Left ventricle myocardium superior (tissue), 1 donor: ENCODE results near the gene HNRNPUL1. TPM values are rescaled to one million over a fixed set of nuclear protein-coding genes. Genes with fewer than 3 reads are reported as not detected.

Experiments
- total RNA-seq: library from RNA; stranded (reverse); fragmentation: NEBNext Ultra II Directional; extraction: Animal tissue kit (Norgen Biotek cat#: 25700); gene quantifications from one replicate; pipeline ENCODE4 v1.2.1, GENCODE V29; 2021
- donor health status: DM: no; HTN: yes; CAD: no; lungs with severe emphysema.

Gene HNRNPUL1
- total RNA-seq, 1 donor from 2014 or later: 128 TPM

Other genes with a start within 250 kb of the HNRNPUL1 start
- not detected for gene CYP2A13, start 175.9 kb upstream of the HNRNPUL1 start, total RNA-seq
- gene CYP2F1, start 149.9 kb upstream of the HNRNPUL1 start, total RNA-seq: not detected
- gene CYP2S1, start 71.2 kb upstream of the HNRNPUL1 start, total RNA-seq: 0.87 TPM
- gene AXL, start 45.1 kb upstream of the HNRNPUL1 start, total RNA-seq: 13.8 TPM
- gene CCDC97, start 45.8 kb downstream of the HNRNPUL1 start, total RNA-seq: 15.9 TPM
- gene TGFB1, start 89.5 kb downstream of the HNRNPUL1 start, total RNA-seq: 13.2 TPM
- 3.7 TPM for gene B9D2, start 99.8 kb downstream of the HNRNPUL1 start, total RNA-seq
- 3.6 TPM for gene TMEM91, start 112.2 kb downstream of the HNRNPUL1 start, total RNA-seq
- gene EXOSC5, start 133.0 kb downstream of the HNRNPUL1 start, total RNA-seq: 14.4 TPM
- gene BCKDHA, start 133.4 kb downstream of the HNRNPUL1 start, total RNA-seq: 49.2 TPM
- gene B3GNT8, start 163.0 kb downstream of the HNRNPUL1 start, total RNA-seq: 12.4 TPM
- gene DMAC2, start 175.5 kb downstream of the HNRNPUL1 start, total RNA-seq: 111 TPM
- gene ERICH4, start 178.8 kb downstream of the HNRNPUL1 start, total RNA-seq: not detected